ENCODE results near the gene ANTXRL.

DNA sequence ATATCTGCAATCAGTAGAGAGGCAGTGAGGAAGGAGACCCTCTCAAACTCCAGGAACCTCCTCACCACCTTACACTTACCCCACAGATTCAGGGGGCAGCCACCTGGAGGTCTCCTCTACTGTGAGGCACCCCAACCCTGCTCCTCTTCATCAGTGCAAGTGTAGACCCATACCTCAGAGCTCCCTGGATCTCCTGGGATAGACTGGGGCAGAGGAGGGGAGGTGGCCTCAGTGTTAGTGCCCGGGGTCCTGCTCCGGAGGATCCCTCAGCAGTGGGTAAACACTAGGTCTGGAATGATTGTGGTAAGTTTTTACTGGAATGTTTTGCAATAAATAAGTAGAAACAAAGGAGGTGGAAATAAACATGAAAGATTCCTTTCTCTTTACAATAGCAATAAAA, 31.1 kb downstream of the ANTXRL start:
- TF ChIP-seq, protein P1, sequence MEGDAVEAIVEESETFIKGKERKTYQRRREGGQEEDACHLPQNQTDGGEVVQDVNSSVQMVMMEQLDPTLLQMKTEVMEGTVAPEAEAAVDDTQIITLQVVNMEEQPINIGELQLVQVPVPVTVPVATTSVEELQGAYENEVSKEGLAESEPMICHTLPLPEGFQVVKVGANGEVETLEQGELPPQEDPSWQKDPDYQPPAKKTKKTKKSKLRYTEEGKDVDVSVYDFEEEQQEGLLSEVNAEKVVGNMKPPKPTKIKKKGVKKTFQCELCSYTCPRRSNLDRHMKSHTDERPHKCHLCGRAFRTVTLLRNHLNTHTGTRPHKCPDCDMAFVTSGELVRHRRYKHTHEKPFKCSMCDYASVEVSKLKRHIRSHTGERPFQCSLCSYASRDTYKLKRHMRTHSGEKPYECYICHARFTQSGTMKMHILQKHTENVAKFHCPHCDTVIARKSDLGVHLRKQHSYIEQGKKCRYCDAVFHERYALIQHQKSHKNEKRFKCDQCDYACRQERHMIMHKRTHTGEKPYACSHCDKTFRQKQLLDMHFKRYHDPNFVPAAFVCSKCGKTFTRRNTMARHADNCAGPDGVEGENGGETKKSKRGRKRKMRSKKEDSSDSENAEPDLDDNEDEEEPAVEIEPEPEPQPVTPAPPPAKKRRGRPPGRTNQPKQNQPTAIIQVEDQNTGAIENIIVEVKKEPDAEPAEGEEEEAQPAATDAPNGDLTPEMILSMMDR (IDR thresholded peaks at IDR 0.05 in 8 of 11, conservative IDR thresholded peaks at IDR 0.05 in 3 of 11) = no peak
- no peak for TF ChIP-seq POLR2A (IDR thresholded peaks at IDR 0.05)

Data from spleen (tissue), 7 donors.